Heart right ventricle (tissue), 16 donors: ENCODE results near the gene CRYGD. TPM values are rescaled to one million over a fixed set of nuclear protein-coding genes. Genes with fewer than 3 reads are reported as not detected.

Experiments
- ATAC-seq, 8 donors: fragments of 200-7000 bp; cut with Tn5 transposase; one replicate each; pipeline ENCODE4 v1.9.1; 2020; ENCODE audit warnings: mild to moderate bottlenecking in 8 of 8, moderate library complexity in 8 of 8, moderate number of reproducible peaks in 1 of 8
- DNase-seq, 2 donors: peaks; one replicate each; pipeline ENCODE4 v3.0.0-alpha.2; 2020
- H3K27ac ChIP-seq, 10 donors: fragments of 200-600 bp; sonication (generic) in 2 of 10; one replicate each; pipeline versions ENCODE4 v1.5.0 to v1.8.0; 2020 to 2022; ENCODE audit warnings: mild to moderate bottlenecking in 3 of 10
- H3K27me3 ChIP-seq, 7 donors: fragments of 200-600 bp; one replicate each; pipeline ENCODE4 v1.8.0; 2021 to 2022; ENCODE audit warnings: mild to moderate bottlenecking in 2 of 7
- H3K36me3 ChIP-seq, 9 donors: fragments of 200-600 bp; sonication (generic) in 1 of 9; one replicate each; pipeline versions ENCODE4 v1.5.0 to v1.8.0; 2020 to 2022; ENCODE audit warnings: mild to moderate bottlenecking in 2 of 9
- H3K4me1 ChIP-seq, 9 donors: fragments of 200-600 bp; sonication (generic) in 1 of 9; one replicate each; pipeline versions ENCODE4 v1.5.0 to v1.8.0; 2020 to 2022; ENCODE audit warnings: mild to moderate bottlenecking in 4 of 9
- H3K4me3 ChIP-seq, 10 donors: fragments of 200-600 bp; sonication (generic) in 2 of 10; one replicate each; pipeline versions ENCODE4 v1.5.0 to v1.8.0; 2020 to 2022; ENCODE audit warnings: mild to moderate bottlenecking in 7 of 10, moderate library complexity in 2 of 10
- H3K9me3 ChIP-seq, 11 donors: fragments of 200-600 bp in 10 of 11; sonication (generic) in 2 of 11; one replicate each; pipeline versions ENCODE4 v1.5.0 to v1.8.0; 2013 to 2022; ENCODE audit warnings: mild to moderate bottlenecking in 2 of 11, control low read depth in 1 of 11, moderate library complexity in 1 of 11
- CTCF ChIP-seq, 9 donors: fragments of 200-600 bp; sonication (generic) in 2 of 9; IDR thresholded peaks; one replicate each; pipeline versions ENCODE4 v1.5.0 to v1.8.0; 2021 to 2022; ENCODE audit warnings: antibody characterized with exemption in 9 of 9, mild to moderate bottlenecking in 5 of 9, moderate library complexity in 1 of 9
- WGBS, 2 donors: extraction: QIAGEN DNeasy Blood & Tissue Kit; methylation state at CpG; one replicate each; pipeline ENCODE4 v1.1.7; 2013; ENCODE audit warnings: inconsistent platforms in 1 of 2; 5-methylcytosine and 5-hydroxymethylcytosine counted together
- intact Hi-C, 10 donors: fragments of 100-400 bp; cut with DNase I; formaldehyde crosslinking; loops; one replicate each; pipeline versions ENCODE4 v1.11.1 to v1.14.2; 2022
- polyA plus RNA-seq, 2 donors: library from polyadenylated mRNA; stranded (reverse); fragments of 200-250 nt; gene quantifications; one replicate each; pipeline ENCODE4 v1.2.3, GENCODE V29; 2013
- total RNA-seq, 10 donors: library from RNA; stranded (reverse); fragmentation: NEBNext Ultra II Directional in 3 of 10; extraction: Animal tissue kit (Norgen Biotek cat#: 25700) in 3 of 10; gene quantifications; one replicate each; pipeline versions ENCODE4 v1.2.1 to v1.2.4, GENCODE V29; 2021 to 2023
- donor health status: Arrhythmogenic right ventricular cardiomyopathy.
- donor health status: ischemic (EF 13 %, LVEDD 7.1; RV severe dilation, severe dysfunction).
- donor health status: healthy with polysubstance abuse.
- donor health status: DM: no; HTN: yes; CAD: no.
- donor health status: DM: no; HTN: no; CAD: no.
- donor health status: ischemic (EF 25% LVEDD 6.9; RV normal size, moderate dysfunction).
- donor health status: ischemic (EF 25% LVEDD 5.7; RV mildly dilated, moderate dysfunction).
- donor health status: healthy.
- donor health status: DM: yes; HTN: yes; CAD: no.
- donor health status: Ischemic cardiomyopathy.
- donor health status: ischemic (EF 35%, LVEDD 5.7; RV mildly dilated, moderate dysfunction).
- donor health status: nonischemic (EF 11% LVEDD 7.7; RV severe dilation, severe dysfunction).
- donor health status: DM: yes; HTN: yes; CAD: no.
- donor health status: PGD.
- donor health status: ischemic (EF 29% LVEDD 5.4; RV normal size, mild dysfunction).
- donor health status: nonischemic (EF 23%, LVEDD 6.1; RV moderate dilation, normal function).

CRYGD gene
- total and polyA plus RNA-seq, 12 donors: not detected

GRCh38 chr2:208156439-208156838 lies 32.1 kb upstream of the CRYGD start:
- TF ChIP-seq CTCF (IDR thresholded peaks at IDR 0.05): no peak
- Histone ChIP-seq H3K36me3 (no peaks in the 10 kb centered on the region), H3K27me3 (no peaks in the 10 kb centered on the region), H3K9me3 (peaks cover 0 to 5% (median 0%) of the 10 kb centered on the region in 11 donors), H3K4me3 (no peak overlapping the region), H3K27ac (no peak overlapping the region), H3K4me1 (no peaks in the 10 kb centered on the region)
- ATAC-seq (no peak), DNase-seq (no peak)
- WGBS, 2 donors: 69 to 79% methylated on average over 2 of the region's 2 CpGs
- intact Hi-C loops: no loop called here

DNA sequence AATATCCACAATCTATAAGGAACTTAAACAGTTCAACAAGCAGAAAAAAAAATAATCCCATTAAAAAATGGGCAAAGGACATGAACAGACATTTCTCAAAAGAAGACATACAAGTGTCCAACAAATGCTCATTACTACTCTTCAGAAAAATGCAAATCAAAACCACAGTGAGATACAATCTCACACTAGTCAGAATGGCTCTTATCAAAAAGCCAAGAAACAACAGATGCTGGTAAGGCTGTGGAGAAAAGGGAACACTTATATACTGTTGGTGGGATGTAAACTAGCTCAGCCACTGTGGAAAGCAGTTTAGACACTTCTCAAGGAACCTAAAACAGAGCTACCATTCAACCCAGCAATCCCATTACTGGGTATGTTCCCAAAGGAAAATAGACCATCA lies 28.8 kb upstream of the CRYGD start:
- H3K36me3 ChIP-seq: no peaks in the 10 kb centered on the region
- no peaks in the 10 kb centered on the region for H3K27me3 ChIP-seq
- no peak for ATAC-seq
- intact Hi-C loops: no loop called here
- no peaks in the 10 kb centered on the region for H3K4me1 ChIP-seq
- H3K4me3 ChIP-seq: no peak overlapping the region
- no peak for DNase-seq
- no peak overlapping the region for H3K27ac ChIP-seq
- TF ChIP-seq CTCF (IDR thresholded peaks at IDR 0.05): no peak
- H3K9me3 ChIP-seq: peaks cover 0 to 8% (median 0%) of the 10 kb centered on the region in 11 donors

DNA sequence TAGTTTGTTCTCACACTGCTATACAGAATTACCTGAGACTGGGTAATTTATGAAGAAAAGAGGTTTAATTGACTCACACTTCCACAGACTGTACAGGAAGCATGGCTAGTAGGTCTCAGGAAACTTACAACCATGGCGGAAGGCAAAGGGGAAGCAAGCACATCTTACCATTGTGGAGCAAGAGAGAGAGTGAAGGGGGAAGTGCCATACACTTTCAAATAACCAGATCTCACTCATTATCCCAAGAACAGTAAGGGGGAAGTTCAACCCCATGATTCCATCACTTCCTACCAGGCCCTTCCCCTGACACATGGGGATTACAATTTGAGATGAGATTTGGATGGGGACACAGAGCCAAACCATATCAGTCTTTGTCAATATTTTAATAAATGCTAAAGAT lies 26.6 kb upstream of the CRYGD start:
- ATAC-seq (no peak), DNase-seq (no peak)
- Histone ChIP-seq H3K36me3 (no peaks in the 10 kb centered on the region), H3K27ac (no peak overlapping the region), H3K27me3 (no peaks in the 10 kb centered on the region), H3K4me3 (no peak overlapping the region), H3K9me3 (peaks cover 0 to 8% (median 0%) of the 10 kb centered on the region in 11 donors), H3K4me1 (no peaks in the 10 kb centered on the region)
- no peak for TF ChIP-seq CTCF (IDR thresholded peaks at IDR 0.05)
- WGBS, 2 donors: 76 to 88% methylated on average over 1 of the region's 1 CpG
- intact Hi-C loops: no loop called here

- Histone ChIP-seq H3K4me1 (no peaks in the 10 kb centered on the region), H3K27me3 (no peaks in the 10 kb centered on the region), H3K36me3 (no peaks in the 10 kb centered on the region), H3K27ac (no peak overlapping the region), H3K9me3 (peaks cover 0 to 8% (median 0%) of the 10 kb centered on the region in 11 donors), H3K4me3 (no peak overlapping the region)
- TF ChIP-seq CTCF (IDR thresholded peaks at IDR 0.05): no peak
- no peak for DNase-seq
- no peak for ATAC-seq
- intact Hi-C loops: no loop called here
Observed at GRCh38 chr2:208150094-208150493, 25.8 kb upstream of the CRYGD start.

- peaks cover 0 to 8% (median 0%) of the 10 kb centered on the region in 11 donors for H3K9me3 ChIP-seq
- H3K27me3 ChIP-seq: no peaks in the 10 kb centered on the region
- 70 to 78% methylated on average over 2 of the region's 2 CpGs for WGBS, 2 donors
- no peaks in the 10 kb centered on the region for H3K36me3 ChIP-seq
- H3K4me1 ChIP-seq: no peaks in the 10 kb centered on the region
- H3K4me3 ChIP-seq: no peak overlapping the region
- no peak for TF ChIP-seq CTCF (IDR thresholded peaks at IDR 0.05)
- ATAC-seq (no peak), DNase-seq (no peak)
- no peak overlapping the region for H3K27ac ChIP-seq
- intact Hi-C loops: no loop called here
Observed at GRCh38 chr2:208148803-208149202, 24.5 kb upstream of the CRYGD start.
